Endothelial cell of umbilical vein (primary cell): ENCODE measurements around the gene SKAP1.

Source experiments
- CTCF ChIP-seq, 2 donors: IDR thresholded peaks; 1 replicate in 1 of 2; 2 replicates in 1 of 2; pipeline ENCODE4 v1.5.1; 2011; ENCODE audit warnings: low read length in 2 of 2, mild to moderate bottlenecking in 2 of 2, moderate library complexity in 2 of 2, control low read depth in 1 of 2, inconsistent platforms in 1 of 2, low read depth in 1 of 2; ENCODE audit not compliant: insufficient read depth in 1 of 2; ENCODE audit errors: extremely low read depth in 1 of 2
- EZH2 ChIP-seq: IDR thresholded peaks from 2 replicates; pipeline ENCODE4 v1.6.1; 2012; ENCODE audit warnings: borderline replicate concordance, low read depth, mild to moderate bottlenecking, moderate library complexity, low read length, inconsistent platforms; ENCODE audit not compliant: severe bottlenecking
- MAX ChIP-seq: IDR thresholded peaks from 2 replicates; pipeline ENCODE4 v1.6.1; 2011; ENCODE audit not compliant: insufficient read depth, insufficient read length
- POLR2AphosphoS5 ChIP-seq: IDR thresholded peaks from 2 replicates; pipeline ENCODE4 v1.6.1; 2012; ENCODE audit warnings: low read depth, mild to moderate bottlenecking, control low read depth, low read length, moderate library complexity; ENCODE audit not compliant: insufficient read depth

- TF ChIP-seq POLR2AphosphoS5 = no peak
- no peak for TF ChIP-seq EZH2
- no peak for TF ChIP-seq CTCF (IDR thresholded peaks at IDR 0.05; ENCODE audit: extremely low read depth in 1 of 2, insufficient read depth in 1 of 2, low read depth in 1 of 2, low read length in 2 of 2)
- TF ChIP-seq MAX = no peak
Observed at GRCh38 chr17:48463526-48463925, 33.5 kb upstream of the SKAP1 start.
